GM12874 (cell line): ENCODE measurements around the gene MAGI1.

Experiments used
- CTCF ChIP-seq: IDR thresholded peaks from 2 replicates; pipeline ENCODE4 v1.5.1; 2011; ENCODE audit warnings: low read depth, mild to moderate bottlenecking, control low read depth, low read length, moderate library complexity; ENCODE audit not compliant: insufficient read depth

MAGI1 gene

GRCh38 chr3:65796676-65797075 is 242.0 kb downstream of the MAGI1 start:
- no peak for TF ChIP-seq CTCF

- no peak for TF ChIP-seq CTCF
Measured at GRCh38 chr3:65795166-65795565, 243.6 kb downstream of the MAGI1 start.

GRCh38 chr3:65793495-65794200 is 245.1 kb downstream of the MAGI1 start:
- TF ChIP-seq CTCF = no peak

GRCh38 chr3:65788461-65788860 is 250.3 kb downstream of the MAGI1 start:
- no peak for TF ChIP-seq CTCF

GRCh38 chr3:65787827-65788226 is 250.9 kb downstream of the MAGI1 start:
- no peak for TF ChIP-seq CTCF

- TF ChIP-seq CTCF = no peak
Measured at GRCh38 chr3:65787340-65787739, 251.4 kb downstream of the MAGI1 start.

- no peak for TF ChIP-seq CTCF
Measured at GRCh38 chr3:65786890-65787289, 251.8 kb downstream of the MAGI1 start.
